ENCODE results near the gene IAH1. TPM values are rescaled to one million over a fixed set of nuclear protein-coding genes. Genes with fewer than 3 reads are reported as not detected.

IAH1 gene
- total RNA-seq, 1 experiment from 2014 or later: 57.8 TPM

GRCh38 chr2:9461079-9461478 is 13.3 kb upstream of the IAH1 start:
- no peaks in the 10 kb centered on the region for H3K27me3 ChIP-seq (replicated peaks; ENCODE audit: control insufficient read depth, insufficient read depth, low read length)
- Mint-ChIP-seq H3K36me3 (ENCODE audit: insufficient read depth, unreplicated experiment) (peaks cover 55% of the 10 kb centered on the region), H3K27me3 (ENCODE audit: insufficient read depth, unreplicated experiment) (no peaks in the 10 kb centered on the region), H3K4me3 (ENCODE audit: unreplicated experiment) (no peak overlapping the region), H3K27ac (ENCODE audit: unreplicated experiment) (no peak overlapping the region), H3K4me1 (ENCODE audit: low read depth, unreplicated experiment) (no peaks in the 10 kb centered on the region), H3K9me3 (ENCODE audit: unreplicated experiment) (no peaks in the 10 kb centered on the region)
- intact Hi-C loops (cut with micrococcal nuclease; ENCODE audit: unreplicated experiment): no loop called here
- BruUV-seq (replicated peaks): no TSS peak
- H3K36me3 ChIP-seq (ENCODE audit: control insufficient read depth, insufficient read depth, low read length): no peaks in the 10 kb centered on the region
- CTCF ChIA-PET: no interaction called here
- POLR2A ChIA-PET: no interaction called here
- no peak for TF ChIP-seq CTCF (IDR thresholded peaks at IDR 0.05; ENCODE audit: insufficient read depth in 1 of 2, low read depth in 1 of 2, low read length in 1 of 2, severe bottlenecking in 1 of 2, unreplicated experiment in 1 of 2)
- H3K9me3 ChIP-seq: no peaks in the 10 kb centered on the region
- H3K4me1 ChIP-seq: no peaks in the 10 kb centered on the region
- DNase-seq: no peak
- H3K4me3 ChIP-seq (ENCODE audit: low read depth, low read length): no peak overlapping the region

GRCh38 chr2:9462313-9462712 is 12.0 kb upstream of the IAH1 start:
- Mint-ChIP-seq H3K9me3 (ENCODE audit: unreplicated experiment) (no peaks in the 10 kb centered on the region), H3K36me3 (ENCODE audit: insufficient read depth, unreplicated experiment) (peaks cover 53% of the 10 kb centered on the region), H3K4me3 (ENCODE audit: unreplicated experiment) (no peak overlapping the region), H3K27me3 (ENCODE audit: insufficient read depth, unreplicated experiment) (no peaks in the 10 kb centered on the region), H3K4me1 (ENCODE audit: low read depth, unreplicated experiment) (no peaks in the 10 kb centered on the region), H3K27ac (ENCODE audit: unreplicated experiment) (no peak overlapping the region)
- no peaks in the 10 kb centered on the region; the same call in 1 of the 2 replicates for H3K36me3 ChIP-seq (ENCODE audit: control insufficient read depth, insufficient read depth, low read length)
- DNase-seq: no peak
- intact Hi-C loops (cut with micrococcal nuclease; ENCODE audit: unreplicated experiment): no loop called here
- no peaks in the 10 kb centered on the region for H3K4me1 ChIP-seq
- POLR2A ChIA-PET: no interaction called here
- BruUV-seq (replicated peaks): no TSS peak
- CTCF ChIA-PET: no interaction called here
- H3K4me3 ChIP-seq (ENCODE audit: low read depth, low read length): no peak overlapping the region
- no peak for TF ChIP-seq CTCF (IDR thresholded peaks at IDR 0.05; ENCODE audit: insufficient read depth in 1 of 2, low read depth in 1 of 2, low read length in 1 of 2, severe bottlenecking in 1 of 2, unreplicated experiment in 1 of 2)
- no peaks in the 10 kb centered on the region for H3K27me3 ChIP-seq (replicated peaks; ENCODE audit: control insufficient read depth, insufficient read depth, low read length)
- no peaks in the 10 kb centered on the region for H3K9me3 ChIP-seq

- Histone ChIP-seq H3K4me1 (no peaks in the 10 kb centered on the region), H3K27me3 (replicated peaks; ENCODE audit: control insufficient read depth, insufficient read depth, low read length) (no peaks in the 10 kb centered on the region), H3K9me3 (no peaks in the 10 kb centered on the region), H3K36me3 (ENCODE audit: control insufficient read depth, insufficient read depth, low read length) (no peaks in the 10 kb centered on the region; the same call in 1 of the 2 replicates), H3K4me3 (ENCODE audit: low read depth, low read length) (no peak overlapping the region)
- peaks cover 47% of the 10 kb centered on the region for H3K36me3 Mint-ChIP-seq (ENCODE audit: insufficient read depth, unreplicated experiment)
- intact Hi-C loops (cut with micrococcal nuclease; ENCODE audit: unreplicated experiment): no loop called here
- H3K4me1 Mint-ChIP-seq (ENCODE audit: low read depth, unreplicated experiment): no peaks in the 10 kb centered on the region
- BruUV-seq (replicated peaks): no TSS peak
- no peak overlapping the region for H3K4me3 Mint-ChIP-seq (ENCODE audit: unreplicated experiment)
- no peaks in the 10 kb centered on the region for H3K27me3 Mint-ChIP-seq (ENCODE audit: insufficient read depth, unreplicated experiment)
- DNase-seq: no peak
- CTCF ChIA-PET: no interaction called here
- no peak for TF ChIP-seq CTCF (IDR thresholded peaks at IDR 0.05; ENCODE audit: insufficient read depth in 1 of 2, low read depth in 1 of 2, low read length in 1 of 2, severe bottlenecking in 1 of 2, unreplicated experiment in 1 of 2)
- H3K27ac Mint-ChIP-seq (ENCODE audit: unreplicated experiment): peak overlapping the region; percentile 65
- no peaks in the 10 kb centered on the region for H3K9me3 Mint-ChIP-seq (ENCODE audit: unreplicated experiment)
- POLR2A ChIA-PET: no interaction called here
These were observed 11.3 kb upstream of the IAH1 start for GRCh38 chr2:9462886-9463697.

All from Caco-2 (cell line).